GM18861 (cell line): ENCODE data around the gene SPCS3.
"Not testable (repeated sequence)": the region's sequence is repeated elsewhere in the genome, so short reads cannot be mapped to it uniquely, and the experiment has no call there.

Experiments
- ATAC-seq: cut with Tn5 transposase; IDR thresholded peaks from one replicate; pipeline ENCODE4 v1.9.1; 2021; ENCODE audit not compliant: unreplicated experiment

Gene SPCS3

GRCh38 chr4:176302283-176303275 is 17.2 kb upstream of the SPCS3 start:
- no peak for ATAC-seq

DNA sequence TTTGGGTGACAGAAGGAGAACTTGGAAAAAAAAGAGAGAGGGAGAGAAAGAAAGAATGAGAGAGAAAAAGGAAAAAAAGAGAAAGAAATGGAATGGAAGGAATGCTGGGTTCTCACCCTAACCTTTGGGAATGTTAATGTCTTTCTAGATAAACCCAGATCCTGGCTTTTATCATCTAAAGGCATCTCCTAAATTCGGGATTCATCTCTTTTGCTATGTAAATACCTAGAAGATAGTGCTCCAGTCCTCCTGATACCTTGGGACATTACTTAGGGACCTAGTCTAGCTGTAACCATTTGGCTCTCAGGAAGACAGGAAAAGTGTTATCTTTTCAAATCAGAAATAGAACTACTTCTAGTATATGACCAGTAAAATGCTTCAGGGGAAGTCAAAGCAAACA is 15.8 kb upstream of the SPCS3 start:
- ATAC-seq = no peak

- no peak for ATAC-seq
Measured at GRCh38 chr4:176306837-176307665, 12.7 kb upstream of the SPCS3 start.

DNA sequence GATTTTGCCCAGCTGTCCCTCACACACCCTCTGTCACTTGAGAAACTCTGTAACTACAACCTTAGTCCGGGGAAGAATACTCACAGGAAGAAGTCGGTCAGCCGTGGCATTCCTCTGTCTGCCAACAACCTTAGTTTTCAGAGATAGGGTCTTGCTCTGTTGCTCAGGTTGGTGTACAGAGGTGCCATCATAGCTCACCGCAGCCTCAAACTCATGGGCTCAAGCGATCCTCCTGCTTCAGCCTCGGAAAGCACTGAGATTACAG is 12.2 kb upstream of the SPCS3 start:
- ATAC-seq = no peak

DNA sequence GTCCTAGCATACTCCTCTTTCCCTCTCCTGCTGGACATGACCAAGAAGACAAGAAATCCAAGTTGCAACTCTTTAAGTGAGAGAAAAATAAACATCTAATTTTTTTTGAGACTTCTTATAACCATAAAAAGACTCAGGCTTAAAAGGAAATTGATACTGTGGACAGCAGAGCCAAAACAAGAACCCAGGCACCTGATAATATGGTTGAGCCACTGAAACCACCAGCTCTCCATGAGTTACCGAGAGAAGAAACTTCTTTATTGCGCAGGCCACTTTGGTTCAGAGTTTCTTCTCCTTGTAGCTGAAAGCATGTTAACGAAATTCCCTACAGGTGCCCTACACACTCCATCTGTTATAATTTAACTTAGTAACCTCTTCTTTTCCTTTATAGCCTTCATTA is 11.3 kb upstream of the SPCS3 start:
- ATAC-seq = no peak

GRCh38 chr4:176309046-176309445 is 10.7 kb upstream of the SPCS3 start:
- ATAC-seq = peak; percentile 96

- ATAC-seq = no peak
Measured at GRCh38 chr4:176309772-176310171, 10.0 kb upstream of the SPCS3 start.

GRCh38 chr4:176313596-176314336 is 6.0 kb upstream of the SPCS3 start:
- ATAC-seq = no peak

GRCh38 chr4:176319151-176319703 is 539 bp upstream of the SPCS3 start:
- no peak for ATAC-seq

DNA sequence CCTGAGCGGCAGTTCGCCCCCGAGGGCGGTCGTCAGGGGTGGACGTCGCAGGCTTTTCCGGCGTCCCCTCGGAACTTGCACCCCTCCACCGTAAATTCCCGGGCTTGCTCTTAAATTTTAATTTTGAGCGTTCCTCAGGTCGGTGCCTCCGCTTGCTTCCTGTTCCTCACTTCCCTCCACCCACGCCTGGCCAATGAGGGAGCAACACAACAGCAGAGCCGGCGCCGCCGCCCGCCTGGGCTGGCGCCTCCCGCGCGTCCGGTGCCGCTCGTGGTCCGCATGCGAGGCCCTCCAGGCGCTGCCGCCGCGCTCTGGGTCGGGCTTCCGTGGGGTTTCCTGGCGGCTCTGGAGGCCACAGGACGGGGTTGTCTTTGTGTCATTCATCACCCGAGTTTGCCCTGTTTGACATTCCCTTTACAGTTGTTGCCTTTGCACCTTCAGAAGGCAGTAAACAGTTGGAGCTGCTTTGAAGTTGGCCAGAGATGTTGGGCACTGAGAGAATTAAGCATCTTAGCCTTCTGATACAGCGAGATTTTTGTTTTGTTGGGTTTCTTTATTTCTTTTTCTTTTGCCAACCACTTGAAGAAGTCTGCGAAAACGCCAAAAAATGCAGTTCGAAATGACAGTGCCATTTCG is 692 bp downstream of the SPCS3 start:
- ATAC-seq = peak; percentile 74

GRCh38 chr4:176320976-176321361 is 1.2 kb downstream of the SPCS3 start:
- no peak for ATAC-seq

DNA sequence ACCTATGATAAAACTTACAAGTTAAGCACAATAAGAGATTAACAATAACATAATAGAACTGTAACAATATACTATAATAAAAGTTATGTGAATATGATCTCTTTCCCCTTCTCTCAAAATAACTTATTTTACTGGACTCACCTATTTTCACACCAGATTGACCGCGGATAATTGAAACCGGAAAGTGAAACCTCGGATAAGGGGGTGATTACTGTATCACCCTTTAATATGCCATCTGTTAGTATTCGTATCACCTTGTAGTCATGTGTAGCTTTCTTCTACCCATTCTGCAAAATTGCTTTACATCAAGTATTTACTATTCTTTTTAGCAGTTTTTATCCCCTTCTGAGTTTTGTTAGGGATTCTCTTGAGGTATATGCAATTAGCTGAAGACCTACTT is 1.8 kb downstream of the SPCS3 start:
- ATAC-seq = no peak

DNA sequence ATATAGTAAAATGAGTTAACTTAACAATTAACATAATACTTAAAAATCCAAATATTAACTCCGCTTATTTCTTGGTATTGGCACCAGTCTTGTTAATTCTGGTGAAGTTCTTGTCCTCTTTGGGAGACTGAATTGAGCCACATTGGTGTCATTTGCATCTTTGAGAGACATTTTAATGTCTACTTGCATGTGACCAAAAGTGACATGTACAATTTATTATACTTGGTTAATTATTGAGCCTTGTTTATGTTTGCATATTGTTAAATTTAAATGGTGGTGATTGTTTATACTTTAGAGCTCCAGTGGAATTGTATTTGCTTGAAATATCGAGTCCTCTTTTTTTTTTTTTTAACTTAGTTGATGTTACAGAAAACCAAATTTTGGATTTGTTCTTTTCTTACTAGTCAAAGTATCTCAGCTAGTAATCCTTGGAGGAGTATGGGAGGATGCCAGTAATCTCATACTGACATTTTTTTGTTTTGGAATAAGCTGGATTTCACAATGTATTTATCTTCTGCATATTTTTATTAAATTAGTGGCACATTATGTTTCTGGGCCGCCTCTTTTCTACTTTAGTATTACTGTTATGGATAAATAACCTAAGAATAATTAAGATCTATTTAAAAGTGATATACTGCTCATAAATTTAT is 3.9 kb downstream of the SPCS3 start:
- ATAC-seq = no peak

DNA sequence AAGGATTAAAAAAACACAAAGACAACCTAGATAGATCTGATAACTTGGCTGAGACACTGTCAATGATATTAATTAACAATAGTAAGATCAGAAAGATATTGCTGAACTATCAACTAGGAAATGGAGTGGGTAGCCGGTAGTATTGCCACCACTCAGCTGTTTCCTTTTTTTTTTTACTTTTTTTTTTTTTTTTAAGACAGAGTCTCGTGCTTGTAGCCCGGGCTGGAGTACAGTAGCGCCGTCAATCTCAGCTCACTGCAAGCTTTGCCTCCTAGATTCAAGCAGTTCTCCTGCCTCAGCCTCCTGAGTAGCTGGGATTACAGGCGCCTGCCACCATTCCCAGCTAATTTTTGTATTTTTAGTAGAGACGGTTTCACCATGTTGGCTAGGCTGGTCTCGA is 5.1 kb downstream of the SPCS3 start:
- ATAC-seq = not testable (repeated sequence)

DNA sequence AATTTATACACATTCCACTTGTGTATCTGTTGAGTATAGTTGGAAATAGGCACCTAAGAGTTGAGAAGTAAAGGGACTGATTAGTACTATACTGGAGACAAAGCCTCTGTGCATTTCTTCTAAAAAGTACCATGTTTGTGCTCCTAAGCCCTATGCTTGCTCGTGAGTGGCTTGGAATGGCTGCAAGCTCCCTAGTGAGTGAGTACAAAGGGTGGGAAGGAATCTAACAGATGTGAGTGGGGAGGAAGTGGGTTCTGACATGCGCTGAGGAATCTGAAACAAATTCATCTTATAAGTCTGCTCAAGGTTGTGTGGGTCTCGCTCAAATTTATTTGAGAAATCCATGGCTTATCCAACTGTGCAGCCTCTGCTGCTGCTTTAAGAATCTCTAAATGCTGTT is 13.3 kb downstream of the SPCS3 start:
- no peak for ATAC-seq

- ATAC-seq = no peak
Measured at GRCh38 chr4:176334066-176334465, 14.3 kb downstream of the SPCS3 start.

DNA sequence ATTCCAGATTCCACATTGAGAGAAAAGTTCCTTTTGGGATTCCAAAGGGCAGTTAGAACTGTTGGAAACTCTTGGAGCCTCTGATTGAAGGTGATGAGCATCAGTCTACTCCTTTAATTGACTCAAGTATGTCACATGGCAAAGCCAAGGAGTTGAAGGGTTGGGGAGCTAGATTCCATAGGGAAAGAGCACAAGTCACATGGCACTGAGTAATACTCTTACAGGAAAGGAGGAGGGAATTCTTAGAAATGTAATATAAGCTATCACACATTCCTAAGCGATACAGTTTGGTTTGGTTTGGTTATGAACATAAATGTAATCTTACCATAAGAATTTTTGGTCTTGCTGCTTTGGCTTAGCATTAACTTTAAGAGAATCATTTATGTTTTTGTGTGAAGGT is 15.7 kb downstream of the SPCS3 start:
- ATAC-seq = no peak

GRCh38 chr4:176339936-176340761 is 20.4 kb downstream of the SPCS3 start:
- no peak for ATAC-seq
